HG02610 (cell line): Measurements from ENCODE around the gene SETD7.

Experiments used
- ATAC-seq: cut with Tn5 transposase; IDR thresholded peaks from one replicate; pipeline ENCODE4 v1.9.1; 2021; ENCODE audit warnings: mild to moderate bottlenecking, moderate library complexity; ENCODE audit not compliant: unreplicated experiment

The SETD7 gene

GRCh38 chr4:139514382-139515059 is 41.5 kb downstream of the SETD7 start:
- ATAC-seq: no peak

- ATAC-seq: no peak
Measured at GRCh38 chr4:139511320-139511719, 44.7 kb downstream of the SETD7 start.

DNA sequence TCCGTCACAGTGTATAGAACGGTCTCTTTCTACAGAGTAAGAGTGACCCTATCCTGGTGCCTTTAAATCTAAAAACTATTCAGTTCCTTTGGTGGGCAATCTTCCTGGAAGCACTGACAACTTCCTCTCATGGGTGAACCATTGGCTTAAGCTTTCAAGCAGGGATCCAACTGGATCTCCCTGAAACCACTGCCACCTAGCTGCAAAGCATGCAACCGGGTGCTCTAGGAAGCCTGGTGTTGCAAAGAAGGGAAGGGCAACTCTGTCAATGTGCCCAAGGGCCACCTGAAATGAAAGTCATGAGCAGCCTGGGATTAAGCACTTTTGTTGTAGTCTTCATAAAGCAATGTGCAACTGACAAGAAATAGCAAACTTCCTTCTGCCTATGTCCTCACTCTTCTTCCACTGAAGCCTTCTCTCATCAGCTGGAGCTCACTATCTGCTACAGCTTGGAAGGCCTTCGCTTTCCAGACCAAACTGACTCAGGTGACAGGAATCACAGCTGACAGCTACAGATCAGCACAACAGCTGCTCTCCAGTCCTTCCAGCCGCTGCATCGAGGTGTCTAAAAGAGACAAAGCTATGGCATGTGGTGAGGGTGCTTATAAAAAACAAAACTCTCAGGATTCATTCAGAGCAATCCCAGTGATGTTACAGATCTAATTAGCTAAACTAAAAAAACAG is 46.1 kb downstream of the SETD7 start:
- no peak for ATAC-seq

DNA sequence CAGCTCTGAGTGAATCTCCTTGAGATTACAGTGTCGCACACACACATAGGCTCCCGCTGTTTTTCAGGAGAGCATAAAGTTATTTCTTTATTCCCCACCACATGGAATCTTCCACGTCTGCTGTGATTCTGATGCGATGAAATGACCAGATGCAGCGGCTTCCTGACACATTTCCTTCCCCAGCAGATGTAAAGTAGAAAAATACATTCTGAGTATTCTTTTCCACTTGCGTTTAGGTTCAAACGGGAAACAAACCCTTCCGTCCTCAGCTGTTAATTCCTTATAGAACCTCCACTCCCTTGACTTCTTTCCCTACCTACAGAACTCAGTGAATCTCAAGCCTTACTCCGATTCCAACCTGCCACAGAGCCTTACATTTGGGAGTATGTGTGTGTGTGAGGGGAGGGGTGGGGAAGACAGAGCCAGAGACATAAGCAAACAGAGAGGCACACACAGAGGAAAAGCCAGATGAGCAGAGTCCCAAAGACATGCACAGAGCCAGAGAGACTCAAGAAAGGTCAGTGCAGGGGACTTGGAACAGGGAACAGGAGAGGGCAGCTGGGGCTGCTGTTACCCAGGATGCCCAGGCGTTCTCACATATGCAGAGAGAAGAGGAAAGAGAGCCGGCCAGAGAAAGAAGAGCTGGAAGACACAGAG is 47.3 kb downstream of the SETD7 start:
- no peak for ATAC-seq

DNA sequence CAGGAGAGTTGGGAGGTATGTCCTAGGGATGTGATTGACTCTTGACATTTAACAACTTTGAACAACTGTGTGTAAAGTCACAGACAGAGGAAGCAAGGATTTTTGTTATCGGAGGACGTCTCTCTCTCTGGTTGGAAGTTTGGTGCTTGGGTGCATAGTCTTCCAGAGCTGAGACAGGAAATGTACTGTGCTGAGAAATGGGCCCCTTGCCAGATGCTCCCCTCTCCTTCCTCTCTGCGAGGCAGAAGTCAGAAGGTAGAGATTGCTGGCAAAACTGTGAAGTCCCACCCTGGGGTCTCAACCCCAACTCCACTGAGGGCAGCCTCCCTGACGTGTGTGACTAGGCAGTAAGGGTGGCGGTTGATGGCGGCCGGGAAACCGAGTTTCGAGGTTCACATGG is 49.2 kb downstream of the SETD7 start:
- no peak for ATAC-seq

DNA sequence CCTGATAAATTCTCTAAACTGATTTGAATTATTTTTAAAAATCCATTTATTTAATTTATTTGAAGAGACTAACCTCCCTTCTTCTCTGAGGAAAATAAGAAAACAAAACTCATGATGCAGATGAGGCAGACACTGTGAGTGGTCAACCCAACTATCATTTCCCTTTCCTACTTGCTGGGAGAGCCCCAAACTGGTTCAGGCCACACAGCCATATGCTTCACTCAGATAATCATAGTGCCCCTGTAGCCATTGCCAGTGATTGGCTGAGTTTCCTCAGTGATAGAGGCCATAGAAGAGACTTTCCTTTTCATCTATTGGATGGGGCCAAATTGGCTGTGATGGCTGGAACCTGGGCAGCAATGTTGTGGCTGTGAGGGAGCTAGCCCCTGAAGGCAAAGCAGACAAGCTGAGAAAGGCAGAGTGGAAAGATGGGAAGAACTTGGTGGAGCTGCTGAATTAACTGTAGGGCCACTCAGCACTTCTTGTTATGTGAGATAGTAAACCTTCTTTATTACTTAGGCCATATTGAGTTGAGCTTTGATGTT is 52.3 kb downstream of the SETD7 start:
- ATAC-seq: no peak

- ATAC-seq: no peak
Measured at GRCh38 chr4:139501927-139502899, 53.8 kb downstream of the SETD7 start.

DNA sequence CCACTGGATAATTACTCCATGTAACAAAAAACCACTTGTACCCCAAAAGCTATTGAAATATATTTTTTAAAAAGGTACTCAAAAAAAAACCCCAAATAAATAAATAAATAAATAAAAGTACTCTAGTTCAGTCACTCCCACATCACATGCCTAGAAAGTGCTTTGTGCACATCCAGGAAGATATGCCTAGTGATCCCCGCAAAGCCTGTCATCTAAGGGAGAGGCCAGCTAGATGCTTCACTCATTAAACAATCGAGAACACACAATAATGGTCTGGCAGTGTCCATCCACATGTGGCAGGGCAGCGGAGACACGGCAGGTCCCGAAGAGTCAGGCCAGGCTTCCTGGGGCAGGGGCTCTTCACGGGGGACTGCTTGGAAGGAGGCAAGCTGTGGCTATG is 54.5 kb downstream of the SETD7 start:
- no peak for ATAC-seq

DNA sequence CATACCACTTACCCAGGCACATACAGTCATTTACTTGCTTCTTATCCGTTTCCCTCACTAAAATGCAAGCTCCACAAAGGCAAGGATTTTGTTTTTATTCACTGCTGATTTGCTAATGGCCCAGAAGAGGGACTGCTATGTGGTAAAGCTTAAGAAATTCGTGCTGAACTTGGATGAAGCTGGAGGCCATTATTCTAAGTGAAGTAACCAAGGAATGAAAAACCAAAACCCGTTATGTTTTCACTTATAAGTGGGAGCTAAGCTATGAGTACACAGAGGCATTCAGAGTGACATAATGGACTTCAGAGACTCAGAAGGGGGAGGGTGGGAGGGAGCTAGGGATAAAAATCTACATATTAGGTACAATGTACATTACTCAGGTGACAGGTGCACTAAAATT is 54.9 kb downstream of the SETD7 start:
- no peak for ATAC-seq

GRCh38 chr4:139499186-139499585 is 56.8 kb downstream of the SETD7 start:
- no peak for ATAC-seq

DNA sequence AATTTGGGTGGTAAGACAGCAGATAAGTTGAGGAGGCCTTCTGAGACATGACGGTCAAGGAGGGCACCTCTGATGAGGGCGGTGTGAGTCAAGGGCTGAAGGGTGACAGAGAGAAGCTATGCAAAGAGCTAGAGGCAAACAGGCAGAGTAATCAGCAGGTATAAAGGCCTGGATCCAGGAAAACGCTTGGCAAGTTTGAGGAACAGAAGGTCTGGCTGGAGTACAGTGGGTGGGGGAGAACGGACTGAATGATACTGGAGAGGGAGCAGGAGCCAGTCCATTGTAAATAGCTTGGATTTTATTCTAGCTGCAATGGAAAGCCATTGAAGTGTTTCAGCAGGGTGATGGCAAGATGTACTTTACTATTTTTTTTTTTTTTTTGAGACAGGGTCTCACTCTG is 62.8 kb downstream of the SETD7 start:
- no peak for ATAC-seq

DNA sequence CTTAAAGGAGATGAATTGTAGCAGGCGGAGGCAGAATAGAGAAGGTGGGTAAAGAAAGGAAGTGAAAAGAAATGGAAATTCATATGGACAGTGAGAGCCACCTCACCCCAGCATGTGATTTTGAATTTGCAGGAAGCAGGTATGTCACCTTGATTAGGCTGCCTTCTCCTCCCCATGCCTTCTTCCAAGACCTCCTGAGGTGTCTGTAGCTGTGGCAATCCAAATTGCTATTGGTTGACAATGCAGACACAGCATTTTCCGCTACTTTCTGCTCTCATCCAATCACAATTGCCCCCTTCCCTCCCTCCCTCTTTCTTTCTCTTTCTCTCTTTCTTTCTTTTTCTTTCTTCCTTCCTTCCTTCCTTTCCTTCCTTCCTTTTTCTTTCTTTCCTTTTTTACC is 63.6 kb downstream of the SETD7 start:
- no peak for ATAC-seq

DNA sequence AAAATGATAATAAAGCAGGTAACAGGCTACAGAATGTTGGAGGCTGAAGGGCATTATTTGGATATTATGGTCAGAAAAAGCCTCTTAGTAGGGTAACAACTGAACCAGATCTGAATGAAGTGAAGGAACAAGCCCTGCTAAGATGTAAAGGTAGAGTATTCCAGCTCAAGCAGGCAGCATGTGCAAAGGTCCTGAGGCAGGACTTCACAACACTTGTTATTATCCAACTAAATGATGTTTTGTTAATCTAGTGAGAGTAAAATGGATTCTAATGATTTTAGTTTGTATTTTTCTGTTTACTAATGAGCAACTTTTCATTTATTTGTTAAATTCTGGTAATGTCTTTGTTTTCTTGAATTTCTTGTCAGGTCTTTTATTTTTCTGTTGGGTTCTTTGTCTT is 66.4 kb downstream of the SETD7 start:
- no peak for ATAC-seq

GRCh38 chr4:139488442-139488841 is 67.6 kb downstream of the SETD7 start:
- ATAC-seq: no peak

DNA sequence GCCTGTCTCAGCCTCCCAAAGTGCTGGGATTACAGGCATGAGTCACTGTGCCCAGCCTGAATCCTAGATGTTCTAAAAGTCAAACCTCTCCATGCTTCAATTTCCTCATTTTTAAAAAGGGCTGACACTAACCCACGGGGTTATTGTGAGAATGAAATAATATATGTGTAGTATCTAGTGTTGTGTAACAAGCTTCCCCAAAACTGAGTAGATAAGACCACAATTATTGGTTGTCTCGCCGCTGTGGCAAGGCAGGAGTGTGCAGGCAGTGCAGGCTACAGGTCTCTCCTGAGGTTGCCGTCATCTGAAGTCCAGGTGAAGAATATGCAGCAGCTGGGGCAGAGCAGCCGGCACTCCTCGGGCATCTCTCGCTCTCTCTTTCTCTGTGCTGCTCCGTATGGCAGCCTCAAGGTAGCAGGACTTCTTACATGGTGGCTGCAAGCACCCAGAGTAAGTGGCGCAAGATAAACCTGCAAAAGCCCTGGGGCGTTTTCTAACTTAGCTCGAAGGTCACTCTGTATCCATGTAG is 71.2 kb downstream of the SETD7 start:
- no peak for ATAC-seq

GRCh38 chr4:139483000-139483399 is 73.0 kb downstream of the SETD7 start:
- no peak for ATAC-seq

DNA sequence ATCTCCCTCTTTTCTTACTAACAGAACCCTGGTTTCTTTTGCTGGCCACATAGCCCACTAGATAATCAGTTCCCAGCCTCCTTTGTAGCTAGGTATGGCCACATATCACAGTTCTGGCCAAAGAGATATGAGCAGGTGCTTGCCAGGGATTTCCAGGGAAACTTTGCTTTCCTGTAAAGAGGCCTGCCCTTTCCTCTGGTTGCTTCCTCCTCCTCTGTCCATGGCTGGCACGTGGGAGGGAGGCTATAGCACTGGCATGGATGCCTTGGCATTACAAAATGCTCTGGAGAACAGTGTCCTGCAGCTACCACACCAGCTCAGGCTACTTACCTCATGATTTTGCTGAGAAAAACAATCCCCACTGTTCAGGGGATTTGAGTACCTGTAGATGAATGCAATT is 74.6 kb downstream of the SETD7 start:
- no peak for ATAC-seq

- no peak for ATAC-seq
Measured at GRCh38 chr4:139476363-139476762, 79.7 kb downstream of the SETD7 start.

- no peak for ATAC-seq
Measured at GRCh38 chr4:139472852-139473251, 83.2 kb downstream of the SETD7 start.

- ATAC-seq: no peak
Measured at GRCh38 chr4:139470997-139471665, 84.9 kb downstream of the SETD7 start.
